ENCODE results near the gene CLUH.

GRCh38 chr17:2649191-2649590, 62.4 kb downstream of the CLUH start:
- TF ChIP-seq BHLHE40 (IDR thresholded peaks at IDR 0.05; ENCODE audit: low read depth, low read length) = no peak
- no peak for TF ChIP-seq PHF8 (IDR thresholded peaks at IDR 0.05; ENCODE audit: borderline replicate concordance, low read depth)
- TF ChIP-seq, protein P1, sequence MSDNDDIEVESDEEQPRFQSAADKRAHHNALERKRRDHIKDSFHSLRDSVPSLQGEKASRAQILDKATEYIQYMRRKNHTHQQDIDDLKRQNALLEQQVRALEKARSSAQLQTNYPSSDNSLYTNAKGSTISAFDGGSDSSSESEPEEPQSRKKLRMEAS (IDR thresholded peaks at IDR 0.05) = no peak
- TF ChIP-seq POLR2A (IDR thresholded peaks at IDR 0.05; ENCODE audit: low read length) = no peak
- TF ChIP-seq, protein P2, sequence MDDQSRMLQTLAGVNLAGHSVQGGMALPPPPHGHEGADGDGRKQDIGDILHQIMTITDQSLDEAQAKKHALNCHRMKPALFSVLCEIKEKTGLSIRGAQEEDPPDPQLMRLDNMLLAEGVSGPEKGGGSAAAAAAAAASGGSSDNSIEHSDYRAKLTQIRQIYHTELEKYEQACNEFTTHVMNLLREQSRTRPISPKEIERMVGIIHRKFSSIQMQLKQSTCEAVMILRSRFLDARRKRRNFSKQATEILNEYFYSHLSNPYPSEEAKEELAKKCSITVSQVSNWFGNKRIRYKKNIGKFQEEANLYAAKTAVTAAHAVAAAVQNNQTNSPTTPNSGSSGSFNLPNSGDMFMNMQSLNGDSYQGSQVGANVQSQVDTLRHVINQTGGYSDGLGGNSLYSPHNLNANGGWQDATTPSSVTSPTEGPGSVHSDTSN (IDR thresholded peaks at IDR 0.05) = no peak
- TF ChIP-seq MAFK (IDR thresholded peaks at IDR 0.05; ENCODE audit: partially characterized antibody) = no peak
- no peak for TF ChIP-seq KDM1A (IDR thresholded peaks at IDR 0.05; ENCODE audit: low read depth)
- TF ChIP-seq CTCF (IDR thresholded peaks at IDR 0.05) = no peak

All from A549 (cell line).